ENCODE data around the gene SUPT16H.
"Not testable (repeated sequence)": the region's sequence is repeated elsewhere in the genome, so short reads cannot be mapped to it uniquely, and the experiment has no call there.

Gene SUPT16H

DNA sequence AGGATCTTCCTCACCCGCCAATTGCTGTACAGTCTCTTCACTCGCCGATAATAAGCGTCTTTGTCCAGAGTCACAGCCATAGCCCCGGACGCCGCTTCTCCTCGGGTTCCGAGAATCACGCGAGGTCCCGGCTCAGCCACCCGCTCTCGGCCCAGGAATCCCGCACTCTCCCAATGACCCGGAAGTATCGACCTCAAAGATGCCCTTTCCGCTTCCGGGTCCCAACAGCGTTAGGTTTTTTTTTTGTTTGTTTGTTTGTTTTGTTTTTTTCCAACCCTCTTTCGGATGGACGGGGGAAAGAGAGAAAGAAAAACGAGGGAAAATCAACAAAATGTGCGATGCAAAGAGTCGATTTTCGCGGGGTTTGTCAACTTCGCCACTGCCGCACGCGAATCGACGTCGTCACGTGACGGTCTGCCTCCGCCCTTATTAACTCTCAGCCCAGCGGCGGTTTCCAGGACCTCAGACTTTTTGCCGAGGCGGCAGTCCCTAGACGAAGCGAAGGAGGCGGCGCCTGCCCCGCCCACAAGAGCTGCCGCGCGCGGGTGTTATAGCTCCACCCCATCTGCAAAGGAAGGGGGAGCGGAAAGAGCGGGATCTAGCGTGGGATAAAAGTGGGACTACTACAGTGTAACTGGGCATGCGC lies at the start of gene SUPT16H:
Gene SUPT16H (minus strand): TSS at position 172 of the 646 bp plus-strand sequence. CDS start 92 bp downstream, at position 80.
- DNase-seq, result peak; percentile 37

DNA sequence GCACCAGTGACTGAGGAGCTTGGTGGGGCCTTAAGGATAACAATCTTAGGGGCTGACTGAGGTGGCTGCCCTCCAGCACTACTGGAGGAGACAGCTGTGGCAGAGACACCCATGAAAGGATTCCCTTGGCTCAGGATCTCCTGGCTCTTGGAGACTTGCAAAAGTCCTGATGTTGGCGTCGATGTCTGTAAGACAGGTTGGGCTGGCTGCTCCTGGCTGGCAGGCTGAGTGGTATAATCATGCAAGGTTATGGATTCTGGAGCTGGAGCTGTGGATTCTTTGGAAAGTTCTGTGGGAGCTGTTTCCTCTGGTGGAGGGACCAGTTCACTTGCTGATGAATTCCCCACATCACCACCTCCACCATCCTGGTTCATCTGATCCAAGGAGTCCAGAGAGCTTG lies 47.3 kb upstream of the SUPT16H start:
- DNase-seq, result no peak

DNA sequence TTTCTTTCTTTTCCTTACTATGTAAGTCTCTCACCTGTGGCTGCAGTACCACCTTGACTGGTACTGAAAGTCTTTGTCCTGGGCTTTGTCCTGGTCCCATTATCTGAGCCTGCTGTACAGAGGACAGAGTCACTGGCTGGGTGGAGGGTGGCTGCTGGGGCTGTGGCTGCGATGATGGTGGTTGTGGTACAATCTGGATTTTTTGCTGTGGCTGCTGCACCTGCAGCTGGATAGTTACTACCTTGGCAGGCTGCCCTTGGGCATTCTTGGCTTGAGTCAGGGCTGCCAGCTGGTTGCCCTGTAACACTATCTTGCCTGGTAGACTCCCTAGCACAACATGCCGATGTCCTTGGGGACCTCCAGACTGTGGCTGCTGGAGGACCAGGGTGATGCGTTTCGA lies 45.1 kb upstream of the SUPT16H start:
- DNase-seq, result no peak

DNA sequence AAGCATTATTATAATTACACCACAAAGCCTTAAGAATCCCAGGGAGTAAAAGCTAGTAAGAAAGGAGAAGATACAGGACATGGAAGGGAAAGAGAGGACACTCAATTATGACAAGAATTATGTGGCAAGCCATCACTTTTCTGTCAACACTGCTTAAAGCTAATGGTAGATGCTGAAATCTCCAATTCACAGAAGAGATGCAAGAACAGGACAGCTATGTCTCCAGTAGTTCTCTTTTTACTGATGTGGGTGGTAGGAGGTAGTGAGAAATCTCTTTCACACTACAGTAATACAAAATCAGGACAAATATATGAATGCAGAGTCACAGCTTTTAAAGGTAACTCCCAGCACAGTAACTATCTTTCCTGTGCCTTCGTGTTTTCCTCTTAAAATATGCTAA lies 42.9 kb upstream of the SUPT16H start:
- no peak for DNase-seq

DNA sequence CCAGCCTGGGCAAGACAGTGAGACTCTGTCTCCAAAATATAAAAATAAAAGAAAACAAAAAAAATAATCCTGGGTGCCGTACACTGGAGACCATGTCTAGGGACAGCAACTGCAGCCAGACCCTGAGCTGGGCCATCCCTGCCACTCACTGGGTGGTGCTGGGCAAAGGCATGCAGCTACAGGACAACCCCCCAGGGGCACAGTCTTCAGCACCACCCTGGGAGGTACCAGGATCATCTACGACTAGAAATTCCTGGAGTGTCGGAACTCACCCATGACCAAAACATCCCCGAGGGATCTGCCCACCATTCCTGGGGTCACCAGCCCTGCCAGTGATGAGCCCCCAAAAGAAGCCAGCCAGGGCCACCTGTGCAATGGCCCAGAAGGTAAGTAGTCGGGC lies 35.7 kb upstream of the SUPT16H start:
- no peak for DNase-seq

DNA sequence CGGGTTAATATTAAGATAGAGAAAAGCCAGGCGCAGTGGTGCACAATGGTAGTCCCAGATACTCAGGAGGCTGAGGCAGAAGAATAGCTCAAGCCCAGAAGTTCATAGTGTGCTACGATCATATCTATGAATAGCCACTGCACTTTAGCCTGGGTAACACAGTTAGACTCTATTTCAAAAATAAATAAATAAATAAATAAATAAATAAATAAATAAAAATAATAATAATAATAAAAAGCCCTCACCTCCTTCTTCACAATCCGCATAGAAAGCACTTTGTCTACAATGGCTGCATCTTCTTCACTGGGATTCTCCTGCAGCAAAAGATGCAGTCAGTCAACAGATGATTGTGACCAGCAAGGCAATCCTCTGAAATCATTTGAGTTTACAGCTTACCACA lies 31.5 kb upstream of the SUPT16H start:
- DNase-seq, result no peak

DNA sequence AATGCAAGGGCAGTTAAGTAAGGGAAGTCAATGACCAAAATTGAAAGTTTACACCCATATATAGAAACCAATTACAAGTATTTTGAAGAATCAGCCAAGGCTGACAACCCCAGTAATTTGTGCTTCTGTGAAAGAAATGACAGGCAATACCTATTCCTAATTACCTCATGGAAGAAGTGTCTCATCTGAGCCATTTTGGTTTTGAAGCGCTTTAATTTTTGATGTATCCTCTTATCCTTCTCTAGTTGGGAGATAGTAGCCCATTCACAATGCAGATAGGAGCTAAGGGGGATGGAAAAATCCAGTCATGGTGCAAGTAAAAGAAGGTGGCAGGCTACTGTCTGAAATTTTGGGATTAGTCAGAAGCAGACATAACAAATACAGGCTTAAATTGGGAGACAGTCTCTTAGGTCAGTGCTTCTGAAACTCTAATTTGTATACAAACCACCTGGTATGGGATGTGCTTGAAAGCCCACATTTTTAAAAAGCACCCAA lies 30.4 kb upstream of the SUPT16H start:
- no peak for DNase-seq

DNA sequence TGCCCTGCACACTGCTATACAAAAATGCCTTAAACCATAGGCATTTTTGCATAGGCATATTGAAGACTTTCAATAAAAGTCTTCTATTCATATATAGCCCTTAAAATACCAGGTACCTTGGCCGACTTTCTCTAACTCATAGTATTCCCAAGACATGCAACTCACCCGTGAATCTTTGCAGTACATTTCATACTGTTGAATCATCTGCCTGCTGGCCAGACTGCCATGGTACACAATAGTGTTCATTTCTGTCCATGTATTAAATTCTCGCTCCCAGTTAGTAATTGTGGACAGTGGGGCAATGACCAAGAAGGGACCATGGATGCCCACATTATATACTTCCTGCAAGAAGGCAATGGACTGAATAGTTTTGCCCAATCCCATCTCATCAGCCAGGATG lies 24.3 kb upstream of the SUPT16H start:
- DNase-seq, result no peak

DNA sequence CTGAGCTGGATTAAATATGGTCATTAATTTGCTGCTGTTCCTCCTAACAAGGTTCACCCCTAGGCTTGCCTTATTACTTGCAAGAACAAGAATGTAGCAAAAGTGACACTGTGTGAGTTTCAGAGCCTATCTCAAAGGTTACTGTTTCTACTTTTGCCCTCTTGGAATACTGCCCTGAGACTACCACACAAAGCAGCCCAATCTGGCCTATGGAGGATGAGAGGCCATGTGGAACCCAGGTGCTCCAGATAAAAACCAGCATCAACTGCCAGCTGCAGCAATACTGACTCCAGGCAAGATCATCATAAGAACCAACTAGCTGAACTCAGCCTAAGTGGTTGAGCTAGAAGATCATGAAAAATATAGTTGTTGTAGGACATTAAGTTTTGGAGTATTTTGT lies 22.4 kb upstream of the SUPT16H start:
- no peak for DNase-seq

DNA sequence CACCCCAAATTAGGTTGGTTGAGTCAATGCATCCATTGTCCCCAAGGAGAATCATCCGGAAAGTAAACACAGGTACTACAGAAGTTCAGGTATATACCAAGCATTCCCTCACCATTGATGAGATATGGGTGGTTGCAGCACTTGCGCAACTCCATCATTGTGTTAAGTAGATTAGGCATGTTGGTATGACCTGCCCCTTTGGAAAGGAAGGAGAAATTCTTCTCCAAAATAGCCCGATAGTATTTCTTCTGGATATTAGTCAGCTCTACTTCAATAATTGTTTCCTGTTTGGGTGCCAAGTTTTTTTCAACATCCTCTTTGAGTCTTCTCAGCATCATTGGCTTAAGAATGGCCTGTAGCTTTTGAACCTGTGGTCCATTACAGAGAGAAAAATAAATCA lies 21.3 kb upstream of the SUPT16H start:
- DNase-seq, result no peak

DNA sequence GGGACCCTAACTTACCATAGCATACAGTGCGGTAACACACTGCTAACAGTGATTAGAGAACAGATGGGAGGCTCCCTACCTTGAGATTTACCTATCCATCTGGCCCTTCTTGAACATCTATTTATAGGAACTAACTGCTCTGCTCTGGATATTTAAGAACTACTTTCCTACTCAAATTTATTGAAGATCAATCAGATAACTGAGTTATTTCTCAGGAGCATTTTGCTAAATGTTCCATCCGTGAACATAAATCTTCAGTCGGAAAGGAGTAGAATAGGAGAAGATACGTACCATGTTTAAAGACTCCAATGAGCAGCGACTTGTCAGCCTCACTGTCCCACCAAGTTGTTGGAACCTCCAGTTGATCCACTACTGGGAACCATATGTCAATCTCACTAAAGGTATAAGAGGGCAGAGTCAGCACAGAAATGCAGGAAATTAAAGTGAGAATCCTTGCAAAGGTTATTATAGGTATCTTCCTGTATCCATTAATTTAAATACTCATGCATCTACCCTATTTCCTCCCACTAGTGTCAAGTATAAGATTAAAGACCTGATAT lies 15.6 kb upstream of the SUPT16H start:
- no peak for DNase-seq

DNA sequence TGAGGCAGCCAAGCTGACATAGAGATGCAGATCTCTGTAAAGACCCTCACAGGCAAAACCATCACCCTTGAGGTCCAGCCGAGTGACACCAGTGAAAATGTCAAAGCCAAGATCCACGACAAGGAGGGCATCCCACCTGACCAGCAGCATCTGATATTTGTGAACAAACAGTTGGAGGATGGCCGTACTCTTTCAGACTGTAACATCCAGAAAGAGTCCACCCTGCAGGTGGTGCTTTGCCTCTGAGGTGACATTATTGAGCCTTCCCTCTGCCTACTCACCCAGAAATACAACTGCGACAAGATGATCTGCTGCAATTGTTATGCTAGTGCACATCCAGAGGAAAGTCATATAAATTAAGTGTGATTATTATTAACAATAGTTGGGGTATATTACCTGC lies 15.1 kb upstream of the SUPT16H start:
- no peak for DNase-seq

DNA sequence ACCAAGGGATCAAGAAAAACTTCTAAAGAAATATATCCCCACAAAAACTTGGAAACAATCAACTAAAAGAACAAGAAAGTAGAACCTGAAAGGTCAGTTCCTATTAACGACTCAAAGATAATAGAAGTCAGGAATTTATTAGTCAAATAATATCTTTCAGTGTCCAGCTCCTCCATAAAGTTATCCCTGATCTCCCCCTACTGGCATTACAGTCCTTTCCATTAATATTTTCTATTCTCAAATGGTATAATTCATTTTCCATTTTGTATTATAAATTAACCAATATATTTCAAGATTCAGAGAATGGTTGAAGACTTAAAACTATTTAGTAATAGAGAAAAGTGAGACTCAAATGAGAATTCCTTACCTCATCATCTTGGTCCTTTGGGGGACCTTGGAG lies 11.6 kb upstream of the SUPT16H start:
- DNase-seq, result no peak

DNA sequence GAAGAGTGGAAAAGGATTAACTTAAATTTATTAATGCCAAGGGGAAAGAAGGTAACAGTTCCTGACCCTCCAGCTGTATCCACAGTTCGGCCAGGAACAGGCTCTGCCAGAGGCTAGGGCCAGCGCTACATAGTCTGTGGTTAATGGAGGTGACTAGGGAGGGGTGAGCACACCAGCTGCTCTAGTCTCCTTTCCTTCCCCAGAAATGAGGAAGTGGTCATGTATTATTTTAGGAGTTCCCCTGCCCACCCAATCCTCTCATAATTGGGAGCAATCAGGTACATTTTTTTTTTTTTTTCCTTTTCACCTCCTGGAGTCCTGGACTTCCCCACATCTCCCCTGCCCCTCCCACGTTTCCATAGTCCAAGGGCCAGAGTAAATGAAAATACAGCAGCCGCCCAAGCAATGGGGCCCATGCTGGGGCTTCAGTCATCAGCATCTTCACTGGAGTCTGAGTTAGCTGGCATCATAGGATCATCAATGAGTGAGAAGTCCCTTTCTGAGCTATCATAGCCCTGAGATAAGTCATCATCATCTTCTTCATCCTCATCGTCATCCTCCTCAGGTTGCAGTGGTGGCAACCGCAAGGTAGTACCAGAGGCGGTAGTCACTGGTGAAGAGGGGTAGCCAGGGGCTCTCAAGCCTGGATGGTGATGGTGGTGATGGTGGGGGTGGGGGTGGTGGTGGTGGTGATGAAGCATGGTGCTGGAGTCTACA lies 1.5 kb upstream of the SUPT16H start:
- DNase-seq, result no peak

DNA sequence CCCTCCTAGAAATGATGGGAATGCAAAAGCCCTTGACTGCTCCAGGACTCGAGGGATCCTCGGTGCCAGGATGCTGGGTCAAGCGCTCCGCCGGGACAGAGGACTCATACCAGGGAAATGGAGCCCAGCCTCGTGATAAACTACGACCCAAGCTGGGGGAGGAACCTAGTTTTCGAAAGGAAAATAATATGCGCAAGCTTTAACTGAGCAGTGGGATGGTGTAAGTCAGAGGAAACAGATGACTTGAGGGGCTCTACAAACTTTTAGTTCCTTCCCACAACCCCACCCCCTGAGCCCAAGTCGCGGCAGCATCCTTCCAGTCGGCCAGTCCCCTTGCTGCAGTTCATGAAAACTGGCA lies 654 bp upstream of the SUPT16H start:
- DNase-seq, result no peak

DNA sequence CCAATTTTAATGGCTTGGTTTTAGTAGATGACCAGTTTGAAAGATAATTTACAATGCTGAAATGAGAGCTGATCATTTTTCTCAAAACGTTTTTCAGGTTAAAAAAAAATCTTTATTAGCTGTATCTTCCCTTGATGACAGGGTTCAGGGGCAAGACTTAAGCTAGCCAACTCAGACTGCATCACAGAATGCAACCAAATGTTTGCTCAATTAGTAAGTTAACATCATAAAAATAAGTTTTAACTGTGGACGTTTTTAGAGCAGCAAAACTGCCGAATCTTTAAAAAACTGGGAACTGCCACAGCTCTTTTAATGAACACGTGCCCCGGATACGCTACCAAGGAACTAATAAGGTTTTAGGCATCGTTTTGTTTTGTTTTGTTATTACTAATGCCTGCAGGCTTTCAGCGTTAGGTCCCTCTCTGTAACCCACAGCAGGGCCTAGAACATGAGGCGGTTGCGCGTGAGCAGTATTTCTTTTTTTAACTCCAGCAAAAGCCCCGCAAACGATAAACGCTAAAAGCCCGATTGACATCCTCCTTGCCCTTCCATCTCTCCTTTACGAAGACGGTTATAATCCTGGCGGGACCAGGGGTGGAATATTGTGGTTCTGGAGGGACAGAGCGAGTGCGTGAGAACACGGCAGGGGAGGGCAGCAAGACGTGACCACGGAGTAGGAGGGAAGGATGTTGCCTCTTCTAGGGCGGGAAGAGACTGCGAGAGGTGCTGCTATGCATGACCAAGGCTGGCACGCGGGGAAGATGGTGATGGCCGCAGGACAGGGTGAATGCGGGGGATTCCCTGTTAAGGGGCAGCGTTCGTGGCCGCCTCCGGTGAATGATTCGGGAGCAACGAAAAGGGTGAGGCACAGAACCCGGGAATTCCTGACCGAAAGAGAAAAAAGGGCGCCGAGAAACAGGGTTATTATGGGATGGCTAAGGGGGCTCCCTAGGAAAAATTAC lies 652 bp downstream of the SUPT16H start:
- DNase-seq, result no peak

DNA sequence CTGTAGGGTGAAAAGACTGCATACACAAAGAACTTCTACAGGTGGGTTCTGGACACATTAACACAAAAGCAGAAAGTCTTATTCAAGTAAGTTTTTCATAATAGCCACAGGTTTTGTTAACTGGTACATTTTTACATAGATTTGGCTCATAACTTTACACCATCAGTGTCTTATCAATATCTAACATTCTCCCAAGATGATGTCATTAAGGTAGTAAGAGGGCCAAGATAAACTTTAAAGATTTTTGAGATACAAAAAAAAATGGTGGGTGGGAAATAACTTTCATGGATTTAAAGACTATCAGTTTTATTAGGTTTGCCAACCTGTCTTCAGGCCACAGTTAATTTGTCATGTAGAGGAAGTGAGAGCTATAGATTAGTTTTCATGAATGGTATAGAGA lies 1.7 kb downstream of the SUPT16H start:
- DNase-seq, result no peak

DNA sequence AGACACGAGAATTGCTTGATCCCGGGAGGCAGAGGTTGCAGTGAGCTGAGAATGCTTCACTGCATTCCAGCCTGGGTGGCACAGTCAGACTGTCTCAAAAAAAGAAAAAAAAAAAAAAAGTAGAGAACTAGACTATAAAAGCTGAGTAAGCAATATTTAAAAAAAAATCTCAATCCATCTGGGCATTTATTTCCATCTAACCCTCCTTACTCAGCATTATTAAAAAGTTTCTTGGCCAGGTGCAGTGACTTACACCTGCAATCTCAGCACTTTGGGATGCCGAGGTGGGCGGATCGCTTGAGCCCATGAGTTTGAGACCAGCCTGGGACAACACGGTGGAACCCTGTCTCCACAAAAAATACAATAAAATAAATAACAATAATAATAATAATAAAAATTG lies 4.5 kb downstream of the SUPT16H start:
- DNase-seq, result no peak

DNA sequence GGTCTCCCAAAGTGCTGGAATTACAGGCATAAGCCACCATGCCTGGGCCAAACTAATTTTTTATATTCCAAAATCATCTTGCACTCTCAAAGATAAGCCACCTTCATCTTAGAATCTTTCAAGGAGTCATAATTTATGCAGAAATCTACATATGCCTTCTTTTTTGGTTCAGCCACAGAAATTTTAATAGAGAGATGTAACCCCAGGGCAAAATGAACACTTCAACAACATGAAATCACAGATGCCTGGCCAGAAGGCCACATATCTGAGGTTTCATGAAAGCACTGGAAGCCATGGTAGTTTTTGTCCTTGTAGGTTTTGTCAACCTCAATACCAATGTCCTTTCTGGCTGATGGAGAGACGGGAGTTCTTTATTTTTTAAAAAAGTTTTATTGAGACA lies 9.8 kb downstream of the SUPT16H start:
- no peak for DNase-seq

DNA sequence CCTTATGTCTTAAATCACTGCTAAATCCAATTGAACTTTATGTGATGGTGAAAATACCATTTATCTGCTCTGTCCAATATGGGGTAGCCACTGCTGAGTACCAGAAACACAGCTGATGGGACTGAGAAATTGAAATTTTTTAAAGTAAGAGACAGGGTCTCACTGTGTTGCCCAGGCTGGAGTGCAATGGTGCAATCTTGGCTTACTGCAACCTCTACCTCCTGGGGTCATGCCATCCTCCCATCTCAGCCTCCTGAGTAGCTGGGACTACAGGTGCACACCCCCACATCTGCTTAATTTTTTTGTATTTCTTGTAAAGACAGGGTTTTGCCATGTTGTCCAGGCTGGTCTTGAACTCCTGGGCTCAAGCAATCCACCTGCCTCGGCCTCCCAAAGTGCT lies 11.0 kb downstream of the SUPT16H start:
- not testable (repeated sequence) for DNase-seq

DNA sequence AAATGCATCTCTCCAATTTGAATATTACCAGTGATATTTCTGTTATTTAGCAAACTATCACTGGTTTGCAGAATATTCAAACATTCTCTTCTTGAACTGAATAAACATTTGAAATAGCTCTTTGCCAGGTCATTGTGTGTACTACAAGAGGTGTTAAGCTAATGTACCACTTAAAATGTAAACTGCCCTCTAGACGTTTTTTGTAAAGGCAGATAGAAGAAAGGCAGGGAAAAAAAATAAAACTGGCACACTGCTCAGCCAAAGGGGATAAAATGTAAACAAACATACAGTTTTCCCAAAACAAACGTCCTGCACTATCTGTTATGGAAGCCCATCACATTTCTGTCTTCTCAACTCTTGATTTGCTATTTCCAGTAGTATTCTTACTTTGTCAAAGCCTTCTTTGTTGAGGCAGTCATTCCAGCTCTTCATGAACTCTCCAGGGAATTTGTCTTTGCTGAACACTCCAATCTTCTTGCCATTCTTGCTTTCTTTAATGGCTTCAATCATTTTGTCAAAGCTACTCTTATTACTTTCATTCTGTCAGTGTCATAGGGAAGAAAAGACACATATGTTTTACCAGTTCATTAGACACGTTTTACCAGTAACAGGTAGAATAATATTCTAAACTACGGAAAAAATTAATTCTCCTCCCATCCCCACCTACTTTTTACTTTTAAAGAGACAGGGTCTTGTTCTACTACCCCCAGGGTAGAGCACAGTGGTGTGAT lies 13.7 kb downstream of the SUPT16H start:
- DNase-seq, result no peak

DNA sequence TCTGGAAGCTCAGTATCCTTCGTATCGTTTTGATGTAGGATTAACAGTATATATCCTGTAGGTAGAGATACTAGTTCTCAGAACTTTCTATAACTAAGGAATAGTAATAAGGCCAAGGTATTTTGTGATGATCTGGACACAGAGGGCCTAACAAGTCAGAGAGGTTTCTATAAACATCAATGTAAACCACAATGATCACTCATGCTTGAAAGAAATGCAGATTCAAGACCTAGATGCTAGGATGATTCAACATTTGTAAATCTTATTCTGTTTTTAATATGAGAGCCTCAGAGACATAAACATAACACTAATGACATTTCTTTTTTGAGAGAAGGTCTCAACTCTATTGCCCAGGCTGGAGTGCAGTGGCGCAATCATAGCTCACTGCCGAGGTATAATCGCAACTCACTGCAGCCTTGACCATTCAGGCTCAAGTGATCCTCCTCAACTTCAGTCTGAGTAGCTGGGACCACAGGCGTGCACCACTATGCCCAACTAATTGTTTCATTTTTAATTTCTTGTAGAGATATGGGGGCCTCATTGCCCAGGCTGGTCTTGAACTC lies 16.2 kb downstream of the SUPT16H start:
- DNase-seq, result no peak
